Neural cell (in vitro differentiated cells): ENCODE measurements around the gene RERE. TPM values are rescaled to one million over a fixed set of nuclear protein-coding genes. Genes with fewer than 3 reads are reported as not detected.

Experiments
- H2AFZ ChIP-seq: fragments of 200-600, 300-800 bp; sonication (generic), shearing (Covaris generic); 2 replicates; pipeline ENCODE4 v1.6.0; 2014; ENCODE audit warnings: low read depth, mild to moderate bottlenecking, antibody characterized with exemption, low read length, moderate library complexity
- H3F3A ChIP-seq: fragments of 200-600 bp; shearing (Covaris generic); 2 replicates; pipeline ENCODE4 v1.6.1; 2016; ENCODE audit warnings: mild to moderate bottlenecking, moderate library complexity, mixed read lengths, antibody characterized with exemption, low read length; ENCODE audit not compliant: insufficient read depth, poor library complexity, severe bottlenecking
- H3K27ac ChIP-seq: fragments of 200-600, 300-800 bp; sonication (generic), shearing (Covaris generic); 2 replicates; pipeline ENCODE4 v1.5.1; 2014; ENCODE audit warnings: mild to moderate bottlenecking, low read length, moderate library complexity
- H3K27me3 ChIP-seq: fragments of 300-800, 200-600 bp; sonication (generic), shearing (Covaris generic); 2 replicates; pipeline ENCODE4 v1.6.0; 2014; ENCODE audit warnings: mild to moderate bottlenecking, low read depth, low read length, moderate library complexity; ENCODE audit not compliant: insufficient read depth
- H3K36me3 ChIP-seq: fragments of 300-800, 200-600 bp; sonication (generic), shearing (Covaris generic); 2 replicates; pipeline ENCODE4 v1.5.1; 2014; ENCODE audit warnings: mild to moderate bottlenecking, antibody characterized with exemption, low read length, moderate library complexity; ENCODE audit not compliant: insufficient read depth
- H3K4me2 ChIP-seq: fragments of 300-800, 200-600 bp; sonication (generic), shearing (Covaris generic); 2 replicates; pipeline ENCODE4 v1.6.0; 2014; ENCODE audit warnings: mild to moderate bottlenecking, low read length
- H3K4me3 ChIP-seq: fragments of 300-800, 200-600 bp; sonication (generic), shearing (Covaris generic); 2 replicates; pipeline ENCODE4 v1.5.1; 2014; ENCODE audit warnings: mild to moderate bottlenecking, low read length, moderate library complexity
- H3K79me2 ChIP-seq: fragments of 200-600 bp; shearing (Covaris generic); replicated peaks from 2 replicates; pipeline ENCODE4 v1.6.0; 2014; ENCODE audit warnings: mild to moderate bottlenecking, low read length, moderate library complexity; ENCODE audit not compliant: insufficient read depth
- H3K9ac ChIP-seq: fragments of 300-800, 200-600 bp; sonication (generic), shearing (Covaris generic); 2 replicates; pipeline ENCODE4 v1.6.1; 2016; ENCODE audit warnings: mild to moderate bottlenecking, low read length, mixed read lengths
- H3K9me2 ChIP-seq: fragments of 200-600 bp; shearing (Covaris generic); 2 replicates; pipeline ENCODE4 v1.6.1; 2016; ENCODE audit warnings: mild to moderate bottlenecking, low read length, mixed read lengths; ENCODE audit not compliant: insufficient read depth
- H3K9me3 ChIP-seq: fragments of 200-600, 300-800 bp; sonication (generic), shearing (Covaris generic); 2 replicates; pipeline ENCODE4 v1.6.1; 2016; ENCODE audit warnings: mild to moderate bottlenecking, mixed run types, low read length, moderate library complexity, mixed read lengths
- H4K20me1 ChIP-seq: fragments of 200-600 bp; shearing (Covaris generic); 2 replicates; pipeline ENCODE4 v1.6.1; 2016; ENCODE audit warnings: mild to moderate bottlenecking, mixed run types; ENCODE audit not compliant: insufficient read depth
- CTCF ChIP-seq: fragments of 450-650 bp; IDR thresholded peaks from 2 replicates; pipeline ENCODE4 v1.5.1; 2014; ENCODE audit warnings: antibody characterized with exemption, mild to moderate bottlenecking, moderate library complexity; ENCODE audit not compliant: poor library complexity, severe bottlenecking
- EP300 ChIP-seq: fragments of 450-650 bp; conservative IDR thresholded peaks from 2 replicates; pipeline ENCODE4 v1.6.1; 2014; ENCODE audit warnings: antibody characterized with exemption, mild to moderate bottlenecking, moderate library complexity; ENCODE audit not compliant: poor library complexity, severe bottlenecking
- EZH2 ChIP-seq: fragments of 200-600, 300-800 bp; shearing (Covaris generic), sonication (generic); IDR thresholded peaks from 2 replicates; pipeline ENCODE4 v1.6.1; 2014; ENCODE audit warnings: antibody characterized with exemption, low read length, borderline replicate concordance, mild to moderate bottlenecking; ENCODE audit not compliant: insufficient read depth, poor library complexity, severe bottlenecking
- MXI1 ChIP-seq: fragments of 450-650 bp; conservative IDR thresholded peaks from 2 replicates; pipeline ENCODE4 v1.6.1; 2014; ENCODE audit warnings: antibody characterized with exemption, mild to moderate bottlenecking; ENCODE audit not compliant: poor library complexity, severe bottlenecking
- POLR2AphosphoS5 ChIP-seq: IDR thresholded peaks from 2 replicates; pipeline ENCODE4 v1.6.1; 2012
- RAD21 ChIP-seq: fragments of 450-650 bp; conservative IDR thresholded peaks from 2 replicates; pipeline ENCODE4 v1.6.1; 2014; ENCODE audit warnings: antibody characterized with exemption, mild to moderate bottlenecking, moderate library complexity
- REST ChIP-seq: IDR thresholded peaks from 2 replicates; pipeline ENCODE4 v1.6.1; 2012; ENCODE audit warnings: borderline replicate concordance
- SMC3 ChIP-seq: fragments of 450-650 bp; conservative IDR thresholded peaks from 2 replicates; pipeline ENCODE4 v1.6.1; 2014; ENCODE audit warnings: antibody characterized with exemption, mild to moderate bottlenecking, moderate library complexity; ENCODE audit not compliant: poor library complexity
- TAF1 ChIP-seq: IDR thresholded peaks from 2 replicates; pipeline ENCODE4 v1.6.1; 2012; ENCODE audit warnings: low read depth
- polyA plus RNA-seq: library from polyadenylated mRNA; depleted of rRNA; stranded (reverse); fragments of >200 nt; gene quantifications from 2 replicates; pipeline ENCODE4 v1.2.3, GENCODE V29; 2014

Gene RERE
- polyA plus RNA-seq, 1 donor from 2014 or later, result 21.0 TPM

GRCh38 chr1:8702472-8702849 is 115.0 kb downstream of the RERE start:
- Histone ChIP-seq H3K9me3 (no peaks in the 10 kb centered on the region), H3K9ac (peak overlapping the region; percentile 72), H2AFZ (no peak overlapping the region), H4K20me1 (peaks cover 6% of the 10 kb centered on the region), H3K9me2 (no peaks in the 10 kb centered on the region), H3K27ac (peak overlapping the region; percentile 92), H3K36me3 (no peaks in the 10 kb centered on the region), H3K27me3 (no peaks in the 10 kb centered on the region), H3K79me2 (peaks cover 82% of the 10 kb centered on the region), H3K4me2 (peak overlapping the region; percentile 78), H3K4me3 (peak overlapping the region; percentile 75), H3F3A (peaks cover 26% of the 10 kb centered on the region)
- TF ChIP-seq CTCF (no peak), EP300 (no peak), TAF1 (no peak), SMC3 (no peak), POLR2AphosphoS5 (no peak), MXI1 (no peak), REST (no peak), RAD21 (no peak), EZH2 (no peak)

GRCh38 chr1:8701794-8702471 is 115.5 kb downstream of the RERE start:
- Histone ChIP-seq H3K27me3 (no peaks in the 10 kb centered on the region), H3K36me3 (no peaks in the 10 kb centered on the region), H3F3A (peaks cover 26% of the 10 kb centered on the region), H3K79me2 (peaks cover 87% of the 10 kb centered on the region), H3K9me2 (no peaks in the 10 kb centered on the region), H3K4me3 (peak overlapping the region; percentile 75), H4K20me1 (peaks cover 6% of the 10 kb centered on the region), H3K27ac (peak overlapping the region; percentile 92), H3K9ac (peak overlapping the region; percentile 72), H2AFZ (no peak overlapping the region), H3K4me2 (peak overlapping the region; percentile 78), H3K9me3 (no peaks in the 10 kb centered on the region)
- no peak for TF ChIP-seq TAF1
- TF ChIP-seq REST, result no peak
- TF ChIP-seq MXI1, result peak; percentile 74
- TF ChIP-seq EP300, result no peak
